GM12865 (cell line): Measurements from ENCODE around the gene NUP98.
"Not testable (repeated sequence)": the region's sequence is repeated elsewhere in the genome, so short reads cannot be mapped to it uniquely, and the experiment has no call there.

Experiments
- DNase-seq: peaks from one replicate; pipeline ENCODE4 v3.0.0; 2010; ENCODE audit warnings: low read depth
- H3K4me3 ChIP-seq: 2 replicates; pipeline ENCODE4 v1.5.1; 2011; ENCODE audit warnings: mild to moderate bottlenecking, low read depth, low read length, control low read depth
- TF ChIP-seq, protein P1 (sequence below): IDR thresholded peaks from 2 replicates; pipeline ENCODE4 v1.5.1; 2011; ENCODE audit warnings: low read length, control low read depth, low read depth, inconsistent platforms; ENCODE audit not compliant: insufficient read depth; ENCODE audit errors: missing control alignments

The NUP98 gene

DNA sequence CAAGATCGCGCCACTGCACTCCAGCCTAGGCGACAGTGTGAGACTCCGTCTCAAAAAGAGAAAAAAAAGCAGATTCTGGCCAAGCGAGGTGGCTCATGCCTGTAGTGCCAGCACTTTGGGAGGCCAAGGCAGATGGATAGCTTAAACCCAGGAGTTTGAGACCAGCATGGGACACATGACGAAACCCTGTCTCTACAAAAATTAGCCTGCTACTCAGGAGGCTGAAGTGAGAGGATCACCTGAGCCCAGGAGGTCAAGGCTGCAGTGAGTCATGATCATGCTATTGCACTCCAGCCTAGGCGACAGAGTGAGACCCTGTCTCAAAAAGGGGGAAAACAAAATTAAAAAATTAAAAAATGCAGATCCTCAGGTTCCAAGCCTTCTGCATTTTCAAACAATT lies 25.0 kb upstream of the NUP98 start:
- no peak overlapping the region for H3K4me3 ChIP-seq
- TF ChIP-seq, protein P1, sequence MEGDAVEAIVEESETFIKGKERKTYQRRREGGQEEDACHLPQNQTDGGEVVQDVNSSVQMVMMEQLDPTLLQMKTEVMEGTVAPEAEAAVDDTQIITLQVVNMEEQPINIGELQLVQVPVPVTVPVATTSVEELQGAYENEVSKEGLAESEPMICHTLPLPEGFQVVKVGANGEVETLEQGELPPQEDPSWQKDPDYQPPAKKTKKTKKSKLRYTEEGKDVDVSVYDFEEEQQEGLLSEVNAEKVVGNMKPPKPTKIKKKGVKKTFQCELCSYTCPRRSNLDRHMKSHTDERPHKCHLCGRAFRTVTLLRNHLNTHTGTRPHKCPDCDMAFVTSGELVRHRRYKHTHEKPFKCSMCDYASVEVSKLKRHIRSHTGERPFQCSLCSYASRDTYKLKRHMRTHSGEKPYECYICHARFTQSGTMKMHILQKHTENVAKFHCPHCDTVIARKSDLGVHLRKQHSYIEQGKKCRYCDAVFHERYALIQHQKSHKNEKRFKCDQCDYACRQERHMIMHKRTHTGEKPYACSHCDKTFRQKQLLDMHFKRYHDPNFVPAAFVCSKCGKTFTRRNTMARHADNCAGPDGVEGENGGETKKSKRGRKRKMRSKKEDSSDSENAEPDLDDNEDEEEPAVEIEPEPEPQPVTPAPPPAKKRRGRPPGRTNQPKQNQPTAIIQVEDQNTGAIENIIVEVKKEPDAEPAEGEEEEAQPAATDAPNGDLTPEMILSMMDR, result no peak
- no peak for DNase-seq

DNA sequence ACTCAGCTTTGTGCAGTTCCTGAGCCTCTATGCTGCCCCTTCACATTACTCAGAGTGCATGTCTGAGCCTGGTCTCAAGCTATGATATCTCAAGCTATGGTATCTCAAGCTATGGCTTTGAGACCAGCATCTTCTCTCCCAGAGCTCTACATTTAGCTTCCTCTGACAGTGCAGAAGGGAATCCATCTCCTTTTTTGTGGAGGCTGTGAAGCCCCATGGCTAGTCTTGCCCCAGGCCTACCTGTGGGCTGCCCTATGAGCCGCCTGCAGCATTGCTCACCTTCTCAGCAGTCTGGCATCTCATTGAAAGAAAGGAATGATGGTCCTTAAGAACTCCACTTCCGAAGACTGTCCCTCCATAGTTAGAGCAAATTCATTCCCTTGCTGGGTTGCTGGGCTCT lies 23.6 kb upstream of the NUP98 start:
- DNase-seq, result no peak
- TF ChIP-seq, protein P1, result no peak
- no peak overlapping the region for H3K4me3 ChIP-seq

DNA sequence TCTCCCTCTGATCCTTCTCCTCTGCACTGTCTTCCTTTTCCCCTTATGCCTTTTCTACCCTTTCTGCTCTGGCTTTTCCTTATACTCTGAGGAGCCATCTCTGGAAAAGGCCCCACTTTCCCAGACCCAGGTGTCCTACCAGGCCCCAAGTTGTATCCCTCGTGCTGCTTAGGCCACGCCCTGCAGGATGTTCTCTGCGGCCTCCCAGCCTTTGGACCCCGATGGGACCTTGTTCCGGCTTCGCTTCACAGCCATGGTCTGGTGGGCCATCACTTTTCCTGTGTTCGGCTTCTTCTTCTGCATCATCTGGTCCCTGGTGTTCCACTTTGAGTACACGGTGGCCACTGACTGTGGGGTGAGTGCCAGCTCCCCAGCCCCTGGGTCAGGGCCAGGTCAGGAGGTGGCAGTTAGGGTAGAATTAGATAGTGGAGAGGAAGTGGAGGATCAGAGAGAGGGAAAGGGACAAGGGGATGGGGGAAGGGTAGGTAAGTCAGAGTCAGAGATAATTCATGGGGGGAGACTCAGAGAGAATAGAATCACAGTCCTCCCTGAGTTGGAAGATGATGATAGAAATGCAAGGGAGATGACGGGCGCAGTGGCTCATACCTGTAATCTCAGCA lies 19.9 kb upstream of the NUP98 start:
- TF ChIP-seq, protein P1, result no peak
- H3K4me3 ChIP-seq, result no peak overlapping the region
- DNase-seq, result no peak

DNA sequence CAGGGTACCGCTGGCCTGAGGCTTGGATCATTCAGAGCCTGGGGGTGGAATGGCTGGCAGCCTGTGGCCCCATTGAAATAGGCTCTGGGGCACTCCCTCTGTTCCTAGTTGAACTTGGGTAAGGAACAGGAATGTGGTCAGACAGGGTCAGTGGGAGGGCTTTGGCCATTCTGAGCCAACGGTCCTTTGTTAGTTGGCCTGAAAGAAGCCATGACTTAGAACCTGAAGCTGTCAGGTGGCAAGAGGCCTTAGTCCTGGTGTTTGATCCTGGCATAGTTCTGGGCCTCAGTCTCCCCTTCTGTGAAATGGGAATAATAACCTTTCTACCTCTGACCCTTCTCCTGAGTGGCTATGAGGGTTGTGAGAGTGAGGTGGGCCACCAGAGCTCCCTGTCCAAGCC lies 19.3 kb upstream of the NUP98 start:
- no peak overlapping the region for H3K4me3 ChIP-seq
- TF ChIP-seq, protein P1, result no peak
- DNase-seq, result no peak

DNA sequence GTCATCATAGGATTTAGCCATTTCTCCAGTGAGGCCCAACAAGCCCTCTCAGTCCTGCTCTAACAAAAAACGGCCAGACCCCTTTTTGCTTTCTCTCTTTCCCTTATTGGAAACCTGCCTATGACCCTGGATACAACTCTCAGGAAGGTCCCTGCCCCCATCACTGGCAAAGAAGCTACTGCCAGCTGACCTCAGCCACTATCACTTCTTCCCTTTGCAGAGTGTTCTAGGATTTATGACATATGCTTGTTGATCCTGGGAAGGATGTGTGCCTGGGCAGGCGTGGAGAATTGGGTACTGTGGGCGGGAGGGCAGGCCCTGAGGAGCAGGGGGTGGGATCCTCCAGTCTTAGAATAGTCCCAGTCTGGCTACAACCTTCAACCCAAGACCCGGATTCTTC lies 18.5 kb upstream of the NUP98 start:
- DNase-seq, result no peak
- no peak overlapping the region for H3K4me3 ChIP-seq
- TF ChIP-seq, protein P1, result no peak

DNA sequence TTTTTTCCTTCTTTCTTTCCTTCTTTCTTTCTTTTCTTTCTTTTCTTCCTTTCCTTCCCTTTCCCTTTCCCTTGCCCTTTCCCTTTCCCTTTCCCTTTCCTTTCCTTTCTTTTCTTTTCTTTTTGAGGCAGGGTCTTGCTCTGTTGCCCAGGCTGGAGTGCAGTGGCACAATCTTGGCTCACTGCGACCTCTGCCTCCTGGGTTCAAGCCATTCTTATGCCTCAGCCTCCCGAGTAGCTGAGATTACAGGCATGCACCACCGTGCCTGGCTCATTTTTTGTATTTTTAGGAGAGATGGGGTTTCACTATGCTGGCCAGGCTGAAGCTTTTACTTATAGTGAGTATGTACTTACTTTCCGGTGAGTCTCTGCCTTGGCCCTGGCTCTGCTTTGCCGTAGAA lies 17.5 kb upstream of the NUP98 start:
- not testable (repeated sequence) for DNase-seq, H3K4me3 ChIP-seq

DNA sequence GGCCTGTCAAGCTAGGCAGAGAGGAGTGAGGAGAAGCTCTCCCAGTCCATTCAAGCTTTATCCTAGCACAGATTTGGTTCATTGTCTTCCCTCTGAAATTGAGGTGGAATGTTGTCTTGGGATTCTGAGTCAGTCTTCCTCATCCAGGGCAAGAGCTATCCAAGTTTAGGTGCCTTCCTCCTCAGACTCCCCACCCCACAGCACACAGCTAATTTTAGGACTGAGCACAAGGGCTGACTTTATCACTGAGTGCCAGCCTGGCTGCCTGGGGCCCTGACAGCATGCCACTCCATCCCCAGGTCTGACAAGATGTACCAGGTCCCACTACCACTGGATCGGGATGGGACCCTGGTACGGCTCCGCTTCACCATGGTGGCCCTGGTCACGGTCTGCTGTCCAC lies 13.6 kb upstream of the NUP98 start:
- no peak overlapping the region for H3K4me3 ChIP-seq
- DNase-seq, result no peak
- TF ChIP-seq, protein P1, result no peak
